ENCODE results near the gene DDA1. TPM values are rescaled to one million over a fixed set of nuclear protein-coding genes. Genes with fewer than 3 reads are reported as not detected.

DDA1 gene
- total RNA-seq, 1 experiment from 2014 or later: 42.8 TPM

DNA sequence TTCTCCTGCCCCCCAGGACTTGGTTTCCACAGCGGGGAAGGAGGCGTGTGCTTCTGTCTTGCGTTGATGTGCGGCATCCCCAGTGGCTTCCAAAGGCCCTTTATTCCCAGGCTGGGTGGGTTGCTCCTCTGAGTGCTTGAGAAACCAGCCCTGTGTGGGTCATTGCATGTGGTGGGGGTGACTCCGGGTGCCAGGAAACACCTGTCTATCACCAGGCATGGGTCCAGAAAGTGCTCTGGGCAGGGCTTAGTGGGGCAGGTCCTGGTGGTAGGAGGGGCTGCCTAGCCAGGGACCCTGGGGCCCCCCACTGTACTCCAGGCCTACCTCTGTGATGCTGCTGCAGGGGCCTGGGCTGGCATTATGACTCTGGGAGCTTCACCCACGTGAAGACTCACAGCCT lies 9.6 kb downstream of the DDA1 start:
- no peak for DNase-seq (ENCODE audit: low spot score)
- Mint-ChIP-seq H3K4me3 (no peak overlapping the region), H3K36me3 (peaks cover 39% of the 10 kb centered on the region), H3K4me1 (peaks cover 6% of the 10 kb centered on the region; the same call in 1 of the 2 replicates), H3K27me3 (ENCODE audit: low read depth) (no peaks in the 10 kb centered on the region), H3K9me3 (no peaks in the 10 kb centered on the region), H3K27ac (no peak overlapping the region)
- TF ChIP-seq GTF2I (CRISPR knock-in tag; conservative IDR thresholded peaks at IDR 0.05) (no peak), ZNF219 (CRISPR knock-in tag; IDR thresholded peaks at IDR 0.05; ENCODE audit: borderline replicate concordance) (no peak), MYBL2 (CRISPR knock-in tag; IDR thresholded peaks at IDR 0.05) (no peak), SMAD4 (CRISPR knock-in tag; IDR thresholded peaks at IDR 0.05) (no peak), NR1H2 (CRISPR knock-in tag; IDR thresholded peaks at IDR 0.05) (no peak), IRF2 (CRISPR knock-in tag; IDR thresholded peaks at IDR 0.05; ENCODE audit: borderline replicate concordance, low read depth) (no peak), RELA (CRISPR knock-in tag; IDR thresholded peaks at IDR 0.05; ENCODE audit: borderline replicate concordance) (no peak), TP53 (CRISPR knock-in tag; IDR thresholded peaks at IDR 0.05) (no peak), FOXK1 (CRISPR knock-in tag; IDR thresholded peaks at IDR 0.05) (no peak), RORB (CRISPR knock-in tag; IDR thresholded peaks at IDR 0.05) (no peak), CREM (CRISPR knock-in tag; IDR thresholded peaks at IDR 0.05) (no peak), NR3C1 (CRISPR knock-in tag; conservative IDR thresholded peaks at IDR 0.05; ENCODE audit: low read depth) (no peak)
- TF ChIP-seq, protein P1, sequence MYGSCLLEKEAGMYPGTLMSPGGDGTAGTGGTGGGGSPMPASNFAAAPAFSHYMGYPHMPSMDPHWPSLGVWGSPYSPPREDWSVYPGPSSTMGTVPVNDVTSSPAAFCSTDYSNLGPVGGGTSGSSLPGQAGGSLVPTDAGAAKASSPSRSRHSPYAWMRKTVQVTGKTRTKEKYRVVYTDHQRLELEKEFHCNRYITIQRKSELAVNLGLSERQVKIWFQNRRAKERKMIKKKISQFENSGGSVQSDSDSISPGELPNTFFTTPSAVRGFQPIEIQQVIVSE (CRISPR knock-in tag; IDR thresholded peaks at IDR 0.05; ENCODE audit: borderline replicate concordance): no peak
- TF ChIP-seq, protein P2, sequence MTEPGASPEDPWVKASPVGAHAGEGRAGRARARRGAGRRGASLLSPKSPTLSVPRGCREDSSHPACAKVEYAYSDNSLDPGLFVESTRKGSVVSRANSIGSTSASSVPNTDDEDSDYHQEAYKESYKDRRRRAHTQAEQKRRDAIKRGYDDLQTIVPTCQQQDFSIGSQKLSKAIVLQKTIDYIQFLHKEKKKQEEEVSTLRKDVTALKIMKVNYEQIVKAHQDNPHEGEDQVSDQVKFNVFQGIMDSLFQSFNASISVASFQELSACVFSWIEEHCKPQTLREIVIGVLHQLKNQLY (CRISPR knock-in tag; IDR thresholded peaks at IDR 0.05): no peak
- TF ChIP-seq, protein P3, sequence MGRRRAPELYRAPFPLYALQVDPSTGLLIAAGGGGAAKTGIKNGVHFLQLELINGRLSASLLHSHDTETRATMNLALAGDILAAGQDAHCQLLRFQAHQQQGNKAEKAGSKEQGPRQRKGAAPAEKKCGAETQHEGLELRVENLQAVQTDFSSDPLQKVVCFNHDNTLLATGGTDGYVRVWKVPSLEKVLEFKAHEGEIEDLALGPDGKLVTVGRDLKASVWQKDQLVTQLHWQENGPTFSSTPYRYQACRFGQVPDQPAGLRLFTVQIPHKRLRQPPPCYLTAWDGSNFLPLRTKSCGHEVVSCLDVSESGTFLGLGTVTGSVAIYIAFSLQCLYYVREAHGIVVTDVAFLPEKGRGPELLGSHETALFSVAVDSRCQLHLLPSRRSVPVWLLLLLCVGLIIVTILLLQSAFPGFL (CRISPR knock-in tag; IDR thresholded peaks at IDR 0.05; ENCODE audit: borderline replicate concordance): no peak
- TF ChIP-seq, protein P4, sequence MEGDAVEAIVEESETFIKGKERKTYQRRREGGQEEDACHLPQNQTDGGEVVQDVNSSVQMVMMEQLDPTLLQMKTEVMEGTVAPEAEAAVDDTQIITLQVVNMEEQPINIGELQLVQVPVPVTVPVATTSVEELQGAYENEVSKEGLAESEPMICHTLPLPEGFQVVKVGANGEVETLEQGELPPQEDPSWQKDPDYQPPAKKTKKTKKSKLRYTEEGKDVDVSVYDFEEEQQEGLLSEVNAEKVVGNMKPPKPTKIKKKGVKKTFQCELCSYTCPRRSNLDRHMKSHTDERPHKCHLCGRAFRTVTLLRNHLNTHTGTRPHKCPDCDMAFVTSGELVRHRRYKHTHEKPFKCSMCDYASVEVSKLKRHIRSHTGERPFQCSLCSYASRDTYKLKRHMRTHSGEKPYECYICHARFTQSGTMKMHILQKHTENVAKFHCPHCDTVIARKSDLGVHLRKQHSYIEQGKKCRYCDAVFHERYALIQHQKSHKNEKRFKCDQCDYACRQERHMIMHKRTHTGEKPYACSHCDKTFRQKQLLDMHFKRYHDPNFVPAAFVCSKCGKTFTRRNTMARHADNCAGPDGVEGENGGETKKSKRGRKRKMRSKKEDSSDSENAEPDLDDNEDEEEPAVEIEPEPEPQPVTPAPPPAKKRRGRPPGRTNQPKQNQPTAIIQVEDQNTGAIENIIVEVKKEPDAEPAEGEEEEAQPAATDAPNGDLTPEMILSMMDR (IDR thresholded peaks at IDR 0.05): no peak
- TF ChIP-seq, protein P5, sequence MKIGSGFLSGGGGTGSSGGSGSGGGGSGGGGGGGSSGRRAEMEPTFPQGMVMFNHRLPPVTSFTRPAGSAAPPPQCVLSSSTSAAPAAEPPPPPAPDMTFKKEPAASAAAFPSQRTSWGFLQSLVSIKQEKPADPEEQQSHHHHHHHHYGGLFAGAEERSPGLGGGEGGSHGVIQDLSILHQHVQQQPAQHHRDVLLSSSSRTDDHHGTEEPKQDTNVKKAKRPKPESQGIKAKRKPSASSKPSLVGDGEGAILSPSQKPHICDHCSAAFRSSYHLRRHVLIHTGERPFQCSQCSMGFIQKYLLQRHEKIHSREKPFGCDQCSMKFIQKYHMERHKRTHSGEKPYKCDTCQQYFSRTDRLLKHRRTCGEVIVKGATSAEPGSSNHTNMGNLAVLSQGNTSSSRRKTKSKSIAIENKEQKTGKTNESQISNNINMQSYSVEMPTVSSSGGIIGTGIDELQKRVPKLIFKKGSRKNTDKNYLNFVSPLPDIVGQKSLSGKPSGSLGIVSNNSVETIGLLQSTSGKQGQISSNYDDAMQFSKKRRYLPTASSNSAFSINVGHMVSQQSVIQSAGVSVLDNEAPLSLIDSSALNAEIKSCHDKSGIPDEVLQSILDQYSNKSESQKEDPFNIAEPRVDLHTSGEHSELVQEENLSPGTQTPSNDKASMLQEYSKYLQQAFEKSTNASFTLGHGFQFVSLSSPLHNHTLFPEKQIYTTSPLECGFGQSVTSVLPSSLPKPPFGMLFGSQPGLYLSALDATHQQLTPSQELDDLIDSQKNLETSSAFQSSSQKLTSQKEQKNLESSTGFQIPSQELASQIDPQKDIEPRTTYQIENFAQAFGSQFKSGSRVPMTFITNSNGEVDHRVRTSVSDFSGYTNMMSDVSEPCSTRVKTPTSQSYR (CRISPR knock-in tag; IDR thresholded peaks at IDR 0.05): no peak
- ChIA-PET POLR2A (no interaction called here), CTCF (interaction anchor here (2.2 kb wide), 1 partner anchor 9 kb away, joined by 6 read pairs; no protein-coding TSS in a partner anchor)
- no peak for ATAC-seq

DNA sequence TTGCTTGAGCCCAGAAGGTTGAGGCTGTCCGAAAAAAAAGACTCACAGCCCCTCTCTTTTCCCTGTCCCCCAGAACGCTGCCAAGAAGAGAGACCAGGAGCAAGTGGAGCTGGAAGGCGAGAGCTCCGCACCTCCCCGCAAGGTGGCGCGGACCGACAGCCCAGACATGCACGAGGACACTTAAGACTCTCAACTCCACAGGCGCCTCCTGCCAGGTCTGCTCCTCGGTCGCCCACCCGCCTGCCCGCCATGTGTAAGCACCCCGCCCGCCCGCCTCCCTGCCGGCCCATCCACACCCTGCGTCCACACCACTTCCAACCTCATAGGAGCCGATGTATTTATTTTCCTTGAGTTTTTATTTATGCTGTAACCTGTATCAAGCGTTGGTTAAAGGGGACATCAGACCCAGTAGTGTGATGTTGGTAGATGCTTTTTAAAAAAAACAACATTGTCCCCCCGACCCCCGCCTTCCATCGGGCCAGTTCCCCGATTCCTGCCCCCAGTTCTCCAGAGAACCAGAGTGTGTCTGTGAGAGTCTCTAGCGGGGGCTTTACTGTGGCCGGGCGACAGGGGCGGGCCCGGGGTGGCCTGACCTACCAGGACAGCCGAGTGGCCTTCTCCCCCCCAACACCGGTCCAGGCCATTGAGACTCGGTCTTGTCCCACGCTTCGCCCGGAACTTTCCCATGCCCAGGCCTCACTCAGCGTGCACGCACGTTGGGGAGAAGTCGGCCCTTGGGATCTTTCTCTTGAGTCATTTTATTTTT lies 10.3 kb downstream of the DDA1 start:
- Mint-ChIP-seq H3K4me3 (no peak overlapping the region), H3K36me3 (peaks cover 32% of the 10 kb centered on the region), H3K27me3 (ENCODE audit: low read depth) (no peaks in the 10 kb centered on the region), H3K4me1 (peaks cover 6% of the 10 kb centered on the region; the same call in 1 of the 2 replicates), H3K9me3 (no peaks in the 10 kb centered on the region), H3K27ac (no peak overlapping the region)
- ChIA-PET POLR2A (no interaction called here), CTCF (interaction anchor here (2.2 kb wide), 1 partner anchor 8 kb away, joined by 6 read pairs; no protein-coding TSS in a partner anchor)
- DNase-seq (ENCODE audit: low spot score): no peak
- no peak for ATAC-seq
- TF ChIP-seq MYBL2 (CRISPR knock-in tag; IDR thresholded peaks at IDR 0.05): no peak
- TF ChIP-seq JUN (CRISPR knock-in tag; IDR thresholded peaks at IDR 0.05): no peak
- TF ChIP-seq, protein P6, sequence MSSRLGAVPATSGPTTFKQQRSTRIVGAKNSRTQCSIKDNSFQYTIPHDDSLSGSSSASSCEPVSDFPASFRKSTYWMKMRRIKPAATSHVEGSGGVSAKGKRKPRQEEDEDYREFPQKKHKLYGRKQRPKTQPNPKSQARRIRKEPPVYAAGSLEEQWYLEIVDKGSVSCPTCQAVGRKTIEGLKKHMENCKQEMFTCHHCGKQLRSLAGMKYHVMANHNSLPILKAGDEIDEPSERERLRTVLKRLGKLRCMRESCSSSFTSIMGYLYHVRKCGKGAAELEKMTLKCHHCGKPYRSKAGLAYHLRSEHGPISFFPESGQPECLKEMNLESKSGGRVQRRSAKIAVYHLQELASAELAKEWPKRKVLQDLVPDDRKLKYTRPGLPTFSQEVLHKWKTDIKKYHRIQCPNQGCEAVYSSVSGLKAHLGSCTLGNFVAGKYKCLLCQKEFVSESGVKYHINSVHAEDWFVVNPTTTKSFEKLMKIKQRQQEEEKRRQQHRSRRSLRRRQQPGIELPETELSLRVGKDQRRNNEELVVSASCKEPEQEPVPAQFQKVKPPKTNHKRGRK (CRISPR knock-in tag; IDR thresholded peaks at IDR 0.05; ENCODE audit: borderline replicate concordance): no peak
- TF ChIP-seq, protein P7, sequence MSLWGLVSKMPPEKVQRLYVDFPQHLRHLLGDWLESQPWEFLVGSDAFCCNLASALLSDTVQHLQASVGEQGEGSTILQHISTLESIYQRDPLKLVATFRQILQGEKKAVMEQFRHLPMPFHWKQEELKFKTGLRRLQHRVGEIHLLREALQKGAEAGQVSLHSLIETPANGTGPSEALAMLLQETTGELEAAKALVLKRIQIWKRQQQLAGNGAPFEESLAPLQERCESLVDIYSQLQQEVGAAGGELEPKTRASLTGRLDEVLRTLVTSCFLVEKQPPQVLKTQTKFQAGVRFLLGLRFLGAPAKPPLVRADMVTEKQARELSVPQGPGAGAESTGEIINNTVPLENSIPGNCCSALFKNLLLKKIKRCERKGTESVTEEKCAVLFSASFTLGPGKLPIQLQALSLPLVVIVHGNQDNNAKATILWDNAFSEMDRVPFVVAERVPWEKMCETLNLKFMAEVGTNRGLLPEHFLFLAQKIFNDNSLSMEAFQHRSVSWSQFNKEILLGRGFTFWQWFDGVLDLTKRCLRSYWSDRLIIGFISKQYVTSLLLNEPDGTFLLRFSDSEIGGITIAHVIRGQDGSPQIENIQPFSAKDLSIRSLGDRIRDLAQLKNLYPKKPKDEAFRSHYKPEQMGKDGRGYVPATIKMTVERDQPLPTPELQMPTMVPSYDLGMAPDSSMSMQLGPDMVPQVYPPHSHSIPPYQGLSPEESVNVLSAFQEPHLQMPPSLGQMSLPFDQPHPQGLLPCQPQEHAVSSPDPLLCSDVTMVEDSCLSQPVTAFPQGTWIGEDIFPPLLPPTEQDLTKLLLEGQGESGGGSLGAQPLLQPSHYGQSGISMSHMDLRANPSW (CRISPR knock-in tag; conservative IDR thresholded peaks at IDR 0.05; ENCODE audit: low read depth): no peak
- TF ChIP-seq ZNF396 (CRISPR knock-in tag; IDR thresholded peaks at IDR 0.05; ENCODE audit: borderline replicate concordance): no peak
